GM10266 (cell line): ENCODE results near the gene POLD4.

ENCODE experiments used
- DNase-seq: peaks from one replicate; pipeline ENCODE4 v3.0.0; 2012; ENCODE audit errors: extremely low spot score
- TF ChIP-seq, protein P1 (sequence below): IDR thresholded peaks from 2 replicates; pipeline ENCODE4 v1.5.1; 2012; ENCODE audit warnings: mild to moderate bottlenecking, low read depth; ENCODE audit not compliant: control insufficient read depth, insufficient read depth; ENCODE audit errors: missing control alignments

The POLD4 gene

DNA sequence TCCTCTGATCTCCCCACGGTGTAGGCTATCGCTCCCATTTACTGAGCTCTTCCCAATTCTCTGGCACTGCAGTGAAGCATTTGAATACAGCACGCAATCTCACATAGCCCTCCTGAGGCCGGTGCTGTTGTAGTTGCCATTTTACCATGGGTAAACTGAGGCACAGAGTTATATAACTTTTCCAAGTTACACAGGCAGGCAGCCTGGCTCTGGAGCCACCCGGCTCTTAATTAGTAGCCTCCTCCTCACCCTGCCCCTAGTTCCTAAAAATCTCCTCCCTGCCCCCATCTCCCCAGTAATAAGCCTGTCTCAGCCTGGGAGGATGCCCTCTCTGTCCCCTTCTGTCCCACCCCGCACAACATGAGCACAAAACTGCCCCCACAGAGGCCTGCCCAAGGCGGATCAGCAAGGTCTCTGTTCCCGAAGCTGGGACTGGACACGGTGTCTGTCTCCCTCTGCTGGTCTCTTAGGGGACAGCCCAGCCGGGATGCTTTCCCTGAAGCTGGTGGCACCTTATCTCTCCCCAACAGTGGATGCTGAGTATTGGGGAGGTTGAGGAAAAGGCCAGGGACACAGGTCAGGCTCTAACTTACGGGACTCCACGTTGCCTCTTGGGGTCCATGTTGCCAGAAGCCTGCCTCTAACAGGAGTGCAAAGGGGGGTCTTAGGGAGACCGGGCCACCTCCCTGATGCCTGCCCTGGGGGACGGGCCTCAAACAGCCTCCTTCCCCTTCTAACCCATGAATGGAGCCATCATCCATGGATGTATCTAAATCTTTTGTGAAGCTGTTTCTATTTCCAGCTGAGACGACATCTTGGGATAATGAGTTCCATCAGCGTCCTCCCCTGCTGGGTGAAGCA, 29.2 kb upstream of the POLD4 start:
- DNase-seq: peak; percentile 82

DNA sequence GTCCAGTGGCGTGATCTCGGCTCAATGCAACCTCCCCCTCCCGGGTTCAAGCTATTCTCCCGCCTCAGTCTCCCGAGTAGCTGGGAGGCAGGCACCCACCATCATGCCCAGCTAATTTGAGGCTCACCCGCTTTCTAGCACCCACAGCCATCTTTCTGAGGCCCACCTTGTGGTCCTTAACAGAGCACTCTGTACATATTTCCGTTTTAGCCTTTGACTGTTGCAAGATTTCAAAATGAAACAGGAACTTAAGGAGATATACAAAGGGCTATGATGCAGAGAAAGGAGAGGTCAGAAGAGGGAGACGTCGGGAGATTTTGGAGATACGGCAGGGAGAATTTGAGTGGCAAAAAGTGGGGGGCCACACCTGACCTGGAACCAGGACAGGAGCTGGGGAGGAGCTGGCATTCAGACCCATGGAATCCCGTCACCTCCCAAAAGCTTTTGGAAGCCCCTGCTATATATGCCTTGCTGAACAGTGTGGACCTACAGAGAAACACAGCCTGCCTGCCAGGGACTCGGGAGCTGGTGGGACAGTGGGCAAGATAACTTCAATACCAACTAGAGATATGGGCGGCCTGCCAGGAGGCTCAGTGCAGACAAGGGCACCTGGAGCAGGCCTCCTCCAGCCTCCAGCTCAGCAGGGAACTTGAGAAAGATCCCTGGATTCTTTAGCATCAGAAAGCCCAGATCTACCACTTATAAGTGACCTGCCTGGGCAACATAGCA, 28.1 kb upstream of the POLD4 start:
- TF ChIP-seq, protein P1, sequence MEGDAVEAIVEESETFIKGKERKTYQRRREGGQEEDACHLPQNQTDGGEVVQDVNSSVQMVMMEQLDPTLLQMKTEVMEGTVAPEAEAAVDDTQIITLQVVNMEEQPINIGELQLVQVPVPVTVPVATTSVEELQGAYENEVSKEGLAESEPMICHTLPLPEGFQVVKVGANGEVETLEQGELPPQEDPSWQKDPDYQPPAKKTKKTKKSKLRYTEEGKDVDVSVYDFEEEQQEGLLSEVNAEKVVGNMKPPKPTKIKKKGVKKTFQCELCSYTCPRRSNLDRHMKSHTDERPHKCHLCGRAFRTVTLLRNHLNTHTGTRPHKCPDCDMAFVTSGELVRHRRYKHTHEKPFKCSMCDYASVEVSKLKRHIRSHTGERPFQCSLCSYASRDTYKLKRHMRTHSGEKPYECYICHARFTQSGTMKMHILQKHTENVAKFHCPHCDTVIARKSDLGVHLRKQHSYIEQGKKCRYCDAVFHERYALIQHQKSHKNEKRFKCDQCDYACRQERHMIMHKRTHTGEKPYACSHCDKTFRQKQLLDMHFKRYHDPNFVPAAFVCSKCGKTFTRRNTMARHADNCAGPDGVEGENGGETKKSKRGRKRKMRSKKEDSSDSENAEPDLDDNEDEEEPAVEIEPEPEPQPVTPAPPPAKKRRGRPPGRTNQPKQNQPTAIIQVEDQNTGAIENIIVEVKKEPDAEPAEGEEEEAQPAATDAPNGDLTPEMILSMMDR: no peak

More for the DNA sequence above, 29.2 kb upstream of the POLD4 start:
- TF ChIP-seq, protein P1: peak; percentile 93

DNA sequence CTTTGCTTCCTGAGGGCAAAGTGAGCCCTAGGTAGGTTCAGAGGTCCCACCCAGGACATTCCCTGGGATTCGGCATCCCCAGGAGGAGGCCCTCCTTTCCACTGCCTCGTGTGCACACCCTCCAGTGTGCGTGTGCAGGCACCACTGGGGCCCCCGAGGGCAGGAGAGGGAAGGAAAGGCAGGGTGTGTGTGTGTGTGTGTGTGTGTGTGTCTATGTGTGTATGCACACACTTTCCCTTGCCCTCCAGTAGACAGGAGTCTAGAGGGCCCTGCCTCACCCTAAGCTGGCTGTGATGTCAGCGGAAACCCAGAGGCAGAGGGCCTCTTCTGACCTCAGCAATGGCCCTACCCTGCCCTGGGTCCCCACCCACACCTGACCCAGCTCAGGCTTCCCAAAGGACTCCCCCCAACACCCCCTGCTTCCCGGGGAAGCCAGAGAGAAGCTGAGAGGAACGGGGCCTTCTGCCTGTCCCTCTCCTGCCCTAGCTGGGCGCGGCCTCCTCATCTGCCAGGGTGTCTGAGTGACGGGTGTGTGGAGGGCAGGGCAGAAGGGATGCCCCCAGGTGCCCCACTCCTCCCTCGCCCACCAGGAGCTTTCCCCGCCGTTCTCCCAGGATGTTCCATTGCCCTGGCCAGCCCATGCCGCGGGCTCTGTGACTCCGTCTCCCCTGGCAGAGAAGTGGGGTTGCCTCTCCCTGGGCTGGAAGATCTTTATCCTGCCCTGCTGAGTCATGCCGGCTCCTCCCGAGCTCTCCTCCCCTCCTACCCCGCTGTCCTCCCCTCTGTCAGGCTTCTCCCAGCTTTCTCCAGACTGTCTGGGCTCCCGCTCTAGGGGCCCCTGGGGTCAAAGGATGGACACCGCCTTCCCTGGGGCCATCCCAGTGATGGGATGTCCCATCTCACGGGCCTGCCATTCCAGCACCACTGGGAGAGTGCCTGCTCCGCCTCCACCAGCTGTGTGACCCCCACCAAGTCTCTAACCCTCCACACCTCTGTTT, 26.0 kb upstream of the POLD4 start:
- TF ChIP-seq, protein P1: no peak
- no peak for DNase-seq

More for the DNA sequence above, 28.1 kb upstream of the POLD4 start:
- no peak for DNase-seq

- DNase-seq: no peak
- TF ChIP-seq, protein P1: no peak
These were observed 25.2 kb upstream of the POLD4 start for GRCh38 chr11:67378544-67378943.

- no peak for DNase-seq
These were observed 23.8 kb upstream of the POLD4 start for GRCh38 chr11:67376873-67377808.

More at GRCh38 chr11:67376873-67377808, 23.8 kb upstream of the POLD4 start:
- TF ChIP-seq, protein P1: no peak
